Astrocyte of the cerebellum (primary cell): ENCODE measurements around the gene TNNI3.

Experiments used
- DNase-seq: peaks from one replicate; pipeline ENCODE4 v3.0.0-alpha.2; 2011; ENCODE audit warnings: low read depth
- H3K4me3 ChIP-seq: 2 replicates; pipeline ENCODE4 v1.5.1; 2011; ENCODE audit warnings: mild to moderate bottlenecking, low read depth, low read length, moderate library complexity
- CTCF ChIP-seq: IDR thresholded peaks from 2 replicates; pipeline ENCODE4 v1.5.1; 2012; ENCODE audit warnings: low read length, low read depth, moderate library complexity, mild to moderate bottlenecking; ENCODE audit errors: missing control alignments
- in situ Hi-C: cut with HindIII; loops from 2 replicates; pipeline ENCODE4 v1.10.0; 2017; ENCODE audit warnings: low sequenced_read_pairs

Gene TNNI3

GRCh38 chr19:55196803-55197202, 39.3 kb upstream of the TNNI3 start:
- in situ Hi-C loops = no loop called here
- no peak for DNase-seq
- no peak overlapping the region for H3K4me3 ChIP-seq
- no peak for TF ChIP-seq CTCF

- H3K4me3 ChIP-seq = no peak overlapping the region
- in situ Hi-C loops = no loop called here
- no peak for TF ChIP-seq CTCF
- no peak for DNase-seq
Measured at GRCh38 chr19:55193481-55193880, 35.9 kb upstream of the TNNI3 start.

GRCh38 chr19:55189403-55189835, 31.9 kb upstream of the TNNI3 start:
- in situ Hi-C loops = no loop called here
- no peak for DNase-seq

GRCh38 chr19:55188625-55189024, 31.1 kb upstream of the TNNI3 start:
- in situ Hi-C loops = no loop called here
- no peak for DNase-seq
- H3K4me3 ChIP-seq = no peak overlapping the region
- no peak for TF ChIP-seq CTCF

More at GRCh38 chr19:55189403-55189835, 31.9 kb upstream of the TNNI3 start:
- no peak overlapping the region for H3K4me3 ChIP-seq
- no peak for TF ChIP-seq CTCF

- H3K4me3 ChIP-seq = no peak overlapping the region
- no peak for DNase-seq
- no peak for TF ChIP-seq CTCF
- in situ Hi-C loops = no loop called here
Measured at GRCh38 chr19:55186080-55186479, 28.5 kb upstream of the TNNI3 start.

- H3K4me3 ChIP-seq = no peak overlapping the region
- in situ Hi-C loops = no loop called here
- no peak for DNase-seq
- no peak for TF ChIP-seq CTCF
Measured at GRCh38 chr19:55181740-55182139, 24.2 kb upstream of the TNNI3 start.
